IMR-90 (cell line): ENCODE data around the gene OXSM. TPM values are rescaled to one million over a fixed set of nuclear protein-coding genes. Genes with fewer than 3 reads are reported as not detected.
A peak's percentile ranks its signal among the peaks of the same experiment; 100 is the strongest.

Experiments used
- ATAC-seq: fragments of 200-7000 bp; cut with Tn5 transposase; 2 replicates; pipeline ENCODE4 v1.9.1; 2020; ENCODE audit warnings: low read depth, mild to moderate bottlenecking, moderate library complexity
- Bru-seq: library from RNA; stranded (reverse); fragments of 400-500 nt; gene quantifications from one replicate; lab custom pipeline; 2021; lab: Mats Ljungman, UMichigan
- BruChase-seq, 2 experiments: library from RNA; stranded (reverse); fragments of 400-500 nt; gene quantifications; one replicate each; lab custom pipeline; 2021; lab: Mats Ljungman, UMichigan
- BruUV-seq: library from RNA; stranded (reverse); fragments of 400-500 nt; replicated peaks from 2 replicates; lab custom pipeline; 2021; lab: Mats Ljungman, UMichigan
- CTCF ChIA-PET: fragments of 300-600 bp; formaldehyde crosslinking; extraction: SDS; loops from one replicate; lab custom pipeline; 2021; ENCODE audit warnings: antibody characterized with exemption; lab: Yijun Ruan, JAX
- POLR2A ChIA-PET: fragments of 300-600 bp; sonication (Branson Sonifier 250); formaldehyde crosslinking; loops from one replicate; lab custom pipeline; 2022; ENCODE audit warnings: antibody characterized with exemption; ENCODE audit not compliant: unreplicated experiment; lab: Charles Lee
- DNase-seq: peaks from one replicate; pipeline ENCODE4 v3.0.0; 2013
- H2AFZ ChIP-seq: replicated peaks from 2 replicates; pipeline ENCODE3; 2013; ENCODE audit warnings: low read length, mild to moderate bottlenecking; ENCODE audit not compliant: poor library complexity
- H2AK5ac ChIP-seq: 2 replicates; pipeline ENCODE4 v1.6.1; 2013; ENCODE audit warnings: low read depth, low read length, inconsistent platforms
- H2AK9ac ChIP-seq: replicated peaks from 2 replicates; pipeline ENCODE3; 2013; ENCODE audit warnings: mild to moderate bottlenecking, low read depth, low read length, moderate library complexity; ENCODE audit not compliant: poor library complexity
- H2BK120ac ChIP-seq: 2 replicates; pipeline ENCODE4 v1.6.1; 2013; ENCODE audit warnings: low read depth, low read length, inconsistent platforms
- H2BK15ac ChIP-seq: 3 replicates; pipeline ENCODE4 v1.6.1; 2013; ENCODE audit warnings: low read depth, low read length, inconsistent platforms
- H2BK20ac ChIP-seq: 2 replicates; pipeline ENCODE4 v1.6.1; 2013; ENCODE audit warnings: low read depth, mild to moderate bottlenecking, inconsistent platforms, low read length, moderate library complexity
- H2BK5ac ChIP-seq: 2 replicates; pipeline ENCODE4 v1.6.1; 2013; ENCODE audit warnings: mild to moderate bottlenecking, low read depth, low read length, inconsistent platforms; ENCODE audit not compliant: poor library complexity, severe bottlenecking
- H3K14ac ChIP-seq: replicated peaks from 2 replicates; pipeline ENCODE4 v1.6.1; 2013; ENCODE audit warnings: low read depth, low read length, inconsistent platforms
- H3K18ac ChIP-seq: 2 replicates; pipeline ENCODE4 v1.6.1; 2013; ENCODE audit warnings: low read depth, low read length, control low read depth
- H3K23ac ChIP-seq: 2 replicates; pipeline ENCODE4 v1.6.1; 2013; ENCODE audit warnings: low read depth, low read length, inconsistent platforms
- H3K27ac ChIP-seq: 2 replicates; pipeline ENCODE4 v1.5.1; 2013; ENCODE audit warnings: mild to moderate bottlenecking, control low read depth, low read length; ENCODE audit not compliant: insufficient read depth
- H3K27me3 ChIP-seq: 2 replicates; pipeline ENCODE4 v1.6.1; 2013; ENCODE audit warnings: low read length; ENCODE audit not compliant: control insufficient read depth, insufficient read depth
- H3K36me3 ChIP-seq: 2 replicates; pipeline ENCODE4 v1.6.1; 2013; ENCODE audit warnings: low read length, mixed read lengths; ENCODE audit not compliant: control insufficient read depth, insufficient read depth
- H3K4ac ChIP-seq: 2 replicates; pipeline ENCODE4 v1.6.1; 2013; ENCODE audit warnings: low read depth, low read length, inconsistent platforms
- H3K4me1 ChIP-seq: 2 replicates; pipeline ENCODE4 v1.6.1; 2013; ENCODE audit warnings: low read length, mixed read lengths; ENCODE audit not compliant: control insufficient read depth, insufficient read depth
- H3K4me2 ChIP-seq: 2 replicates; pipeline ENCODE4 v1.6.1; 2013; ENCODE audit warnings: low read depth, mild to moderate bottlenecking, control low read depth, low read length, moderate library complexity
- H3K4me3 ChIP-seq: 2 replicates; pipeline ENCODE4 v1.5.1; 2013; ENCODE audit warnings: low read depth, mild to moderate bottlenecking, control low read depth, low read length, moderate library complexity; ENCODE audit not compliant: insufficient read depth
- H3K56ac ChIP-seq: 2 replicates; pipeline ENCODE4 v1.6.1; 2013; ENCODE audit warnings: low read length, inconsistent platforms; ENCODE audit not compliant: insufficient read depth; ENCODE audit errors: extremely low read depth
- H3K79me1 ChIP-seq, 2 experiments: 2 replicates each; pipeline ENCODE4 v1.6.1; 2013; ENCODE audit warnings: low read length in 2 of 2, inconsistent platforms in 1 of 2, low read depth in 1 of 2
- H3K9ac ChIP-seq: 2 replicates; pipeline ENCODE4 v1.6.1; 2013; ENCODE audit warnings: low read depth, low read length, control low read depth
- H3K9me1 ChIP-seq: 2 replicates; pipeline ENCODE4 v1.6.1; 2013; ENCODE audit warnings: low read length, inconsistent platforms; ENCODE audit not compliant: insufficient read depth
- H3K9me3 ChIP-seq: 2 replicates; pipeline ENCODE4 v1.6.1; 2013; ENCODE audit warnings: low read length; ENCODE audit not compliant: control insufficient read depth, insufficient read depth
- H4K20me1 ChIP-seq: 2 replicates; pipeline ENCODE4 v1.6.1; 2013; ENCODE audit warnings: low read length, inconsistent platforms; ENCODE audit not compliant: insufficient read depth
- H4K5ac ChIP-seq: 2 replicates; pipeline ENCODE4 v1.6.1; 2013; ENCODE audit warnings: mild to moderate bottlenecking, low read depth, low read length, control low read depth
- H4K8ac ChIP-seq, 2 experiments: 2 replicates each; pipeline ENCODE4 v1.6.1; 2013; ENCODE audit warnings: low read depth in 2 of 2, low read length in 2 of 2, control low read depth in 1 of 2, inconsistent platforms in 1 of 2
- H4K91ac ChIP-seq: 2 replicates; pipeline ENCODE4 v1.6.1; 2013; ENCODE audit warnings: low read depth, low read length, inconsistent platforms; ENCODE audit not compliant: insufficient read depth
- CEBPB ChIP-seq: IDR thresholded peaks from 2 replicates; pipeline ENCODE4 v1.6.1; 2012; ENCODE audit warnings: low read depth, low read length, improper control_type of control experiment
- CHD1 ChIP-seq: IDR thresholded peaks from 2 replicates; pipeline ENCODE4 v1.6.1; 2012; ENCODE audit warnings: low read depth, low read length, improper control_type of control experiment
- MAZ ChIP-seq: IDR thresholded peaks from 2 replicates; pipeline ENCODE4 v1.6.1; 2012; ENCODE audit warnings: low read depth, mild to moderate bottlenecking, low read length, improper control_type of control experiment, moderate library complexity, borderline replicate concordance
- MXI1 ChIP-seq: IDR thresholded peaks from 2 replicates; pipeline ENCODE4 v1.6.1; 2012; ENCODE audit warnings: low read depth, mild to moderate bottlenecking, low read length, moderate library complexity, borderline replicate concordance
- NFE2L2 ChIP-seq: fragments of 150-350 bp; IDR thresholded peaks from 2 replicates; pipeline ENCODE4 v1.6.1; 2016; ENCODE audit warnings: low read depth, mild to moderate bottlenecking, low read length
- POLR2A ChIP-seq: IDR thresholded peaks from 2 replicates; pipeline ENCODE4 v1.6.1; 2012; ENCODE audit warnings: mild to moderate bottlenecking, low read depth, low read length
- RAD21 ChIP-seq: IDR thresholded peaks from 2 replicates; pipeline ENCODE4 v1.6.1; 2012; ENCODE audit warnings: low read length, improper control_type of control experiment
- RCOR1 ChIP-seq: IDR thresholded peaks from 2 replicates; pipeline ENCODE4 v1.6.1; 2012; ENCODE audit warnings: mild to moderate bottlenecking, low read length, improper control_type of control experiment; ENCODE audit not compliant: insufficient replicate concordance
- SMC3 ChIP-seq: fragments of 150-350 bp; IDR thresholded peaks from 2 replicates; pipeline ENCODE4 v1.6.1; 2016; ENCODE audit warnings: low read depth, mild to moderate bottlenecking, antibody characterized with exemption, low read length, moderate library complexity
- USF2 ChIP-seq: fragments of 150-350 bp; IDR thresholded peaks from 2 replicates; pipeline ENCODE4 v1.6.1; 2017; ENCODE audit warnings: mild to moderate bottlenecking, antibody characterized with exemption, low read length, low read depth
- WGBS, 2 experiments: methylation state at CpG; one replicate each; pipeline versions ENCODE4 v1.1.5 to v1.1.7; 2013; ENCODE audit warnings: missing lambda C conversion rate in 2 of 2; ENCODE audit not compliant: insufficient read length in 1 of 2; ENCODE audit errors: extremely low coverage in 2 of 2; 5-methylcytosine and 5-hydroxymethylcytosine counted together
- dilution Hi-C: fragments of 300-500 bp; cut with HindIII; formaldehyde crosslinking; loops from one replicate; pipeline ENCODE4 v1.14.3; 2018; ENCODE audit warnings: low sequenced_read_pairs; ENCODE audit not compliant: unreplicated experiment
- in situ Hi-C: fragments of 300-500 bp; cut with MboI; formaldehyde crosslinking; loops from 3 replicates; pipeline ENCODE4 v1.14.3; 2019; ENCODE audit warnings: low sequenced_read_pairs, inconsistent platforms, mixed read lengths
- intact Hi-C: fragments of 100-400 bp; cut with micrococcal nuclease; formaldehyde crosslinking; loops from 2 replicates; pipeline ENCODE4 v1.10.0; 2022
- long read RNA-seq: library from polyadenylated mRNA; unstranded; transcript quantifications from one replicate; pipeline ENCODE4 v2.0.0, GENCODE V29; 2021; ENCODE audit not compliant: unreplicated experiment
- polyA plus RNA-seq, 3 experiments: library from polyadenylated mRNA; depleted of rRNA; stranded (reverse); fragments of >200 nt; gene quantifications; 2 replicates each; pipeline ENCODE4 v1.2.3, GENCODE V29; 2012; ENCODE audit warnings: low replicate concordance in 1 of 3
- total RNA-seq: library from RNA; depleted of rRNA; stranded (reverse); fragments of >200 nt; gene quantifications from 2 replicates; pipeline ENCODE4 v1.2.3, GENCODE V29; 2012; rRNA removed
- TF ChIP-seq, protein P1 (sequence below): fragments of 150-350 bp; IDR thresholded peaks from 2 replicates; pipeline ENCODE4 v1.6.1; 2016; ENCODE audit warnings: low read depth, mild to moderate bottlenecking, low read length, moderate library complexity, borderline replicate concordance

The OXSM gene
- total RNA-seq (10.6 and 15.4 TPM in 2 replicates), polyA plus RNA-seq (2012; rRNA removed) (9.9 and 11.4 TPM in 2 replicates), Bru-seq, nascent RNA (percentile 49 among the genes with signal in this experiment), BruChase-seq, experiment 1, labeled RNA remaining after a 6-hour chase (percentile 50 among the genes with signal in this experiment), BruChase-seq, experiment 2, labeled RNA remaining after a 2-hour chase (percentile 59 among the genes with signal in this experiment)
- polyA plus RNA-seq (2012; cell fraction: cytosol; rRNA removed), result 3.1 and 5.0 TPM in 2 replicates
- polyA plus RNA-seq (2012; cell fraction: nucleus; rRNA removed; ENCODE audit: low replicate concordance), result 17.3 and 21.1 TPM in 2 replicates
- long read RNA-seq, partial matches to known transcripts, result 3 of 9 reads
- long read RNA-seq, other reads (novel, unspliced or antisense), result 1 of 9 reads

DNA sequence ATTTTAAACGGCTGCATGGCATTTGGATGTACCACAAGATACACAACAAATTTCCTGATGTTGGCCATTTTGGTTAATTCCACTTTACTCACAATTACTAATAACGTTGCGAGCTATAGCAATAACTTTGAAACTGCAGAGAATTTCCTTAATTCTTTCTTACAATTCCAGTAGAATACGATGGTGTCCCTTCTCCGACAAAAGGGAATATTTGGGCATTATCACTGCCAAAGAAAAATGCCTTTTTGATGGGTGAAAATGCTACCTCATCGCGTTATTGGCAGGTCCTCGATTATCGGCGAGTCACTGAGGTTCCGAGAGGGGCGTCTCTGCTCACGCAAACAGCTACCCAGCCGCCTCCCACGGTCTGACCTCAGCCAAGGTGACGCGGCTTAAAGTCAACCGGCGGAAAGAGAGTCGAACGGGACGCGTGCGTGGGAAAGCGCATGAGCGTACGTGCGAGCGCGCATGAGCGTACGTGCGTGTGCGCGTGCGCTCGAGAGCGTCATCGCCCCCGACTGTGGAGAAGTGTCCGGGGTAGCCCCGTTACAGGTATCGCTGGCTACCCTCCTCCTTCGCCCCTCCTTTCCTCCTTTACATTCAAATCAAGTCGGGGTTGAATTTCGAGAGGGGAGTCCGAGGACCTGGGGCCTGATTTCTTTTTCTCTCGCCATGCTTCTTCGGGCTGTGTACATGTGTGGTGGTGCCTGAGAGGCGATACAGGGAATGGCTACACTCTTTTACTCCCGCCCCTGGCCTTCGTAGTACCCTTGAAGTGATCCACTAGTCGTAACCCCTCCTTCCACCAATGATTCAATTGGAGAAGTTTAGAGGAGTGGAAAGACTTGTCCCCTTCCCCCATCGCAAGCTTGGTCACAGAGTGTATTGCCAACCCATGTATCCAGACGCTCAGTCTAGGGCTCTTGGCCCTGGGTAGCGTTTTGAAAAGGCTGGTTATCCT is at the start of gene OXSM:
TSS of gene OXSM (plus strand) at position 495 of the 961 bp plus-strand sequence. CDS start 931 bp downstream, outside the sequence.
- H3K9ac ChIP-seq, result peak within 1 kb of the TSS; percentile 91
- H3K18ac ChIP-seq, result peak within 1 kb of the TSS; percentile 85; the same call in 1 of the 2 replicates
- ATAC-seq (peak; percentile 97), DNase-seq (peak; percentile 94)
- peak within 1 kb of the TSS; percentile 96 for H2AFZ ChIP-seq
- H2AK5ac ChIP-seq, result peak within 1 kb of the TSS; percentile 18; the same call in 1 of the 2 replicates
- peak within 1 kb of the TSS; percentile 83 for H3K14ac ChIP-seq
- H4K8ac ChIP-seq, result peak within 1 kb of the TSS; percentile 42 to 91
- H2BK15ac ChIP-seq, result peak within 1 kb of the TSS; percentile 29; the same call in 1 of the 3 replicates
- H4K5ac ChIP-seq, result peak within 1 kb of the TSS; percentile 96
- dilution Hi-C loops (no loop called here), intact Hi-C loops (no loop called here), in situ Hi-C loops (no loop called here)
- H3K36me3 ChIP-seq, result no peaks in the 10 kb centered on the region; the same call in 1 of the 2 replicates
- peak within 1 kb of the TSS; percentile 60 for H3K4me3 ChIP-seq
- H3K4ac ChIP-seq, result peak within 1 kb of the TSS; percentile 76
- H2BK20ac ChIP-seq, result no peak within 1 kb of the TSS
- H3K56ac ChIP-seq, result peak within 1 kb of the TSS; percentile 80
- WGBS, 2 experiments, result 1% methylated on average over 14 of the region's 56 CpGs; no CpG with 5 or more reads in 1 of the 2 experiments
- peak within 1 kb of the TSS; percentile 75 for H2AK9ac ChIP-seq
- ChIA-PET CTCF (interaction anchor here (1.3 kb wide), 1 partner anchor 64 kb away, joined by 3 read pairs; no protein-coding TSS in a partner anchor), POLR2A (interaction anchor here (0.6 kb wide), 2 partner anchors 18 to 152 kb away, joined by 3 to 4 read pairs; no protein-coding TSS in a partner anchor)
- BruUV-seq, result no TSS peak
- peak within 1 kb of the TSS; percentile 91 for H3K4me2 ChIP-seq
- peak within 1 kb of the TSS; percentile 61 for H3K23ac ChIP-seq
- no peaks in the 10 kb centered on the region for H3K27me3 ChIP-seq
- no peaks in the 10 kb centered on the region for H3K4me1 ChIP-seq
- H3K79me1 ChIP-seq, result peaks cover 10 to 11% of the 10 kb centered on the region in 2 experiments; a peak in 3 of 4 replicates
- peak within 1 kb of the TSS; percentile 32 for H2BK120ac ChIP-seq
- H2BK5ac ChIP-seq, result peak within 1 kb of the TSS; percentile 79
- peak within 1 kb of the TSS; percentile 74 for H3K27ac ChIP-seq
- H3K9me3 ChIP-seq, result no peaks in the 10 kb centered on the region
- peaks cover 4% of the 10 kb centered on the region; the same call in 1 of the 2 replicates for H3K9me1 ChIP-seq
- H4K91ac ChIP-seq, result peak within 1 kb of the TSS; percentile 65; the same call in 1 of the 2 replicates
- H4K20me1 ChIP-seq, result no peaks in the 10 kb centered on the region
- no peak for TF ChIP-seq CEBPB
- TF ChIP-seq, protein P1, sequence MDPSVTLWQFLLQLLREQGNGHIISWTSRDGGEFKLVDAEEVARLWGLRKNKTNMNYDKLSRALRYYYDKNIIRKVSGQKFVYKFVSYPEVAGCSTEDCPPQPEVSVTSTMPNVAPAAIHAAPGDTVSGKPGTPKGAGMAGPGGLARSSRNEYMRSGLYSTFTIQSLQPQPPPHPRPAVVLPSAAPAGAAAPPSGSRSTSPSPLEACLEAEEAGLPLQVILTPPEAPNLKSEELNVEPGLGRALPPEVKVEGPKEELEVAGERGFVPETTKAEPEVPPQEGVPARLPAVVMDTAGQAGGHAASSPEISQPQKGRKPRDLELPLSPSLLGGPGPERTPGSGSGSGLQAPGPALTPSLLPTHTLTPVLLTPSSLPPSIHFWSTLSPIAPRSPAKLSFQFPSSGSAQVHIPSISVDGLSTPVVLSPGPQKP, result no peak
- peak; percentile 79 for TF ChIP-seq POLR2A
- peak; percentile 66 for TF ChIP-seq NFE2L2
- no peak for TF ChIP-seq USF2
- TF ChIP-seq RAD21, result no peak
- TF ChIP-seq SMC3, result no peak
- peak; percentile 16 for TF ChIP-seq RCOR1
- TF ChIP-seq MAZ, result peak; percentile 61; the same call in 1 of the 2 replicates
- no peak; the same call in 1 of the 2 replicates for TF ChIP-seq CHD1
- 0 out of 2 replicates have a peak, but pooled peaks have one; percentile 47 for TF ChIP-seq MXI1
